ENCODE data around the gene GINS3. TPM values are rescaled to one million over a fixed set of nuclear protein-coding genes. Genes with fewer than 3 reads are reported as not detected.

Gene GINS3
- total and polyA plus RNA-seq, 8 donors = 0.56 to 2.0 (median 0.90) TPM

DNA sequence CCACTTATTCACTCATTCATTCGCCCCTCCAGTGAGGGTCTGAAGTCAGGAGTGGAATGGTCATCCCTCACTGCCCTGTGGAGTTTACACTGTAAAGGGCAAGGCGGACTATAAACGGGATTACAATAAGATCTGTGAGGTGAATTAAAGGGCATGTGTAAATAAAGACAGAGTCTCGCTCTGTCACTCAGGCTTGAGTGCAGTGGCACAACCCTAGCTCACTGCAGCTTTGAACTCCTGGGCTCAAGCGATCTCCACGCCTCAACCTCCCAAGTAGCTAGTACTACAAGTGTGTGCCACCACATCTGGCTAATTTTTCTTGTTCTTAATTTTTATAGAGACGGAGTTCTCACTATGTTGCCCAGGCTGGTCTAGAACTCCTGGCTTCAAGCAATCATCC lies 25.8 kb downstream of the GINS3 start:
- Histone ChIP-seq H3K4me3 (no peak overlapping the region), H3K9me3 (no peaks in the 10 kb centered on the region), H3K27me3 (no peaks in the 10 kb centered on the region), H3K27ac (no peak overlapping the region), H3K4me1 (no peaks in the 10 kb centered on the region), H3K36me3 (no peaks in the 10 kb centered on the region)
- 64 to 70% methylated on average over 7 of the region's 7 CpGs for WGBS, 2 donors
- no peak for FAIRE-seq
- DNase-seq = no peak
- no peak for ATAC-seq
- TF ChIP-seq, protein P1, sequence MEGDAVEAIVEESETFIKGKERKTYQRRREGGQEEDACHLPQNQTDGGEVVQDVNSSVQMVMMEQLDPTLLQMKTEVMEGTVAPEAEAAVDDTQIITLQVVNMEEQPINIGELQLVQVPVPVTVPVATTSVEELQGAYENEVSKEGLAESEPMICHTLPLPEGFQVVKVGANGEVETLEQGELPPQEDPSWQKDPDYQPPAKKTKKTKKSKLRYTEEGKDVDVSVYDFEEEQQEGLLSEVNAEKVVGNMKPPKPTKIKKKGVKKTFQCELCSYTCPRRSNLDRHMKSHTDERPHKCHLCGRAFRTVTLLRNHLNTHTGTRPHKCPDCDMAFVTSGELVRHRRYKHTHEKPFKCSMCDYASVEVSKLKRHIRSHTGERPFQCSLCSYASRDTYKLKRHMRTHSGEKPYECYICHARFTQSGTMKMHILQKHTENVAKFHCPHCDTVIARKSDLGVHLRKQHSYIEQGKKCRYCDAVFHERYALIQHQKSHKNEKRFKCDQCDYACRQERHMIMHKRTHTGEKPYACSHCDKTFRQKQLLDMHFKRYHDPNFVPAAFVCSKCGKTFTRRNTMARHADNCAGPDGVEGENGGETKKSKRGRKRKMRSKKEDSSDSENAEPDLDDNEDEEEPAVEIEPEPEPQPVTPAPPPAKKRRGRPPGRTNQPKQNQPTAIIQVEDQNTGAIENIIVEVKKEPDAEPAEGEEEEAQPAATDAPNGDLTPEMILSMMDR (IDR thresholded peaks at IDR 0.05) = no peak
- intact Hi-C loops (cut with DNase I) = no loop called here

DNA sequence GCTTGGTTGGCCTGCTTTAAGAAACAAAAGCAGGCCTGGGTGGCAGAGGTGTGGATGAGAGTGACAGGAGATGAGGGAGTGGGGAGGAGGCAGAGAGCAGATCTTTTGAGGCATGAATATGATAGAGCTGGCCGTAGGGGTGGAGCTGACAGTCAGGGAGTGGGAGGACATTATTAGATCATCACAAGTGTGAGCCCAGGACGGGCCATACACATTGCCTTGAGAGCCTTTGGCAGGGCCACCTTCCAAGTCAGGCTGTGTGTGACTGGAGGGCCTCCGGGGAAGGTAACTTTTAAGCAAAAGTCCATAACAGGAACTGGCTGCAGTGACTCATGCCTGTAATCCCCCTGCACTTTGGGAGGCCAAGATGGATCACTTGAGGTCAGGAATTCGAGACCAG lies 26.3 kb downstream of the GINS3 start:
- TF ChIP-seq, protein P1 (IDR thresholded peaks at IDR 0.05) = no peak
- no peaks in the 10 kb centered on the region for H3K27me3 ChIP-seq
- FAIRE-seq (no peak), DNase-seq (no peak), ATAC-seq (no peak)
- intact Hi-C loops (cut with DNase I) = no loop called here
- H3K36me3 ChIP-seq = no peaks in the 10 kb centered on the region
- no peaks in the 10 kb centered on the region for H3K4me1 ChIP-seq
- H3K27ac ChIP-seq = no peak overlapping the region
- no peak overlapping the region for H3K4me3 ChIP-seq
- no peaks in the 10 kb centered on the region for H3K9me3 ChIP-seq
- WGBS, 2 donors = 53 to 63% methylated on average over 4 of the region's 4 CpGs

DNA sequence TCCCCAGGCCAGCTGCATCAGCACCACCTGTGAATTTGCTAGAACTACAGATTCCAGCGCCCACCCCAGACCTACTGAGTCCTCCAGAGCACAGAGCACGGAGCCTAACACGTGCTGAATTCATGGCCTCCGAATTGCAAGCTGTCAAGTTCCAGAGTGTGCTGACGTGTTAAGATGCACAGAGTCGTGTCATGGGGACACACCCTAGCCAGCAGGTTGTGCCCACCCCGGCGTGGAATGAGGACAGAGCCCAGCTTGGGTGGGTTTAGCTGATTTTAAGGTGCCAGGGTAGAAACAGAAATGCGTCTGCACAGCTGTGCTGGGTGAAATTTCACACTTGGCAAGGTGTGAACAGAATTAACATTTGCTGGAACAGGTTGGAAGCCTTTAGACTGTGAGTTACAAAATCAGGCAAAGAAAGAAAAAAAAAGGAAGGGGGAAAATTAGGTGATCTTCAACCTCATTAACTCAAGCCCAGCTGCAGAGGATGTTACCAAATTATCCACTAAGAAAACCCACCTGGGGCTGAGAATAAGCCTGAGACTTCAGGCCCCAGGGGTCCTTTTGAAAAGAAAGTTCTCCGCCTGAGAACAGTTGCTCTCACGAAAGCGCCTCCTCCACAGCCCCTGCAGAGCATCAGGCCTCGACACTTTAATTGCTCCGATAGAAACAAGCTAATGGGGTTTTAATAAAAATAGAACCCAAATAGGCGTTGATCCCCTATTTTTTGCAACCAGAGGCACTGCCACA lies 27.1 kb downstream of the GINS3 start:
- DNase-seq (no peak), FAIRE-seq (no peak), ATAC-seq (no peak)
- no peaks in the 10 kb centered on the region for H3K4me1 ChIP-seq
- TF ChIP-seq, protein P1 (IDR thresholded peaks at IDR 0.05) = no peak
- H3K4me3 ChIP-seq = no peak overlapping the region
- no peaks in the 10 kb centered on the region for H3K36me3 ChIP-seq
- no peaks in the 10 kb centered on the region for H3K9me3 ChIP-seq
- no peaks in the 10 kb centered on the region for H3K27me3 ChIP-seq
- H3K27ac ChIP-seq = no peak overlapping the region
- intact Hi-C loops (cut with DNase I) = no loop called here
- 63 to 68% methylated on average over 15 of the region's 15 CpGs for WGBS, 2 donors

DNA sequence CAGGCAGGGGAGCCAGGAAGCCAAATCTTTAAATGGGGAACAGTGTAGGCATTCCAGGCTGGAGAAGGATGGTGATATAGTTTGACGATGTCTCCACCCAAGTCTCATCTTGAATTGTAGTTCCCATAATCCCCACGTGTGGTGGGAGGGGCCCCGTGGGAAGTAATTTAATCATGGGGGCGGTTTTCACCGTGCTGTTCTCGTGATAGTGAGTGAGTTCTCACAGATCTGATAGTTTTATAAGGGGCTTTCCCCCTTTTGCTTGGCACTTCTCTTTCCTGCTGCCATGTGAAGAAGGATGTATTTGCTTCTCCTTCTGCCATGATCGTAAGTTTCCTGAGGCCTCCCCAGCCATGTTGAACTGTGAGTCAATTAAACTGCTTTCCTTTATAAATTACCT lies 28.8 kb downstream of the GINS3 start:
- Histone ChIP-seq H3K36me3 (no peaks in the 10 kb centered on the region), H3K27ac (no peak overlapping the region), H3K4me3 (no peak overlapping the region), H3K9me3 (no peaks in the 10 kb centered on the region), H3K27me3 (no peaks in the 10 kb centered on the region), H3K4me1 (no peaks in the 10 kb centered on the region)
- ATAC-seq (no peak), DNase-seq (no peak), FAIRE-seq (no peak)
- intact Hi-C loops (cut with DNase I) = no loop called here
- WGBS, 2 donors = 52 to 61% methylated on average over 7 of the region's 7 CpGs
- TF ChIP-seq, protein P1 (IDR thresholded peaks at IDR 0.05) = no peak

DNA sequence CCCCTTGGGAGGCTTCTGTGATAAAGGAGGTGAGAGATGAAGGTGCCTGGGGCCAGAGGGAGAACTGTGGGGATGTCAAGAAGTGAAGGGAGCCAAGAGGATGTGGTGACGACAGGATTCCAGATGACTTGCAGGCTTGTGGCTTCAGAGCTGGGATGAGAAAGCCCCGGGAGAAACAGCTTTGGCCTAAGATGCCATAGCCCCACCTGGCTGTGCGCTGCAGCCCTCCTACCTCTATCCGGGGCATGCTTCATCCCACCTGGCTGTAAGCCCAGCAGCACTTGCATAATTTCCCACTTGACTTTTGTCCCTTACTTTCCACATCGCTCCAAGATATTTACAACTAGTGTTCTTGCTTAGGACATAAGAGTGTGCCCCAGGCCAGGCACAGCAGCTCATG lies 29.3 kb downstream of the GINS3 start:
- intact Hi-C loops (cut with DNase I) = no loop called here
- FAIRE-seq = no peak
- DNase-seq = no peak
- Histone ChIP-seq H3K4me3 (no peak overlapping the region), H3K27ac (no peak overlapping the region), H3K9me3 (no peaks in the 10 kb centered on the region), H3K36me3 (no peaks in the 10 kb centered on the region), H3K27me3 (no peaks in the 10 kb centered on the region), H3K4me1 (no peaks in the 10 kb centered on the region)
- ATAC-seq = no peak
- WGBS, 2 donors = 29 to 38% methylated on average over 5 of the region's 5 CpGs
- TF ChIP-seq, protein P1 (IDR thresholded peaks at IDR 0.05) = no peak
